Heart right ventricle (tissue), 16 donors: ENCODE results near the gene JUND. TPM values are rescaled to one million over a fixed set of nuclear protein-coding genes. Genes with fewer than 3 reads are reported as not detected.
A peak's percentile ranks its signal among the peaks of the same experiment; 100 is the strongest.

ENCODE experiments used
- ATAC-seq, 8 donors: fragments of 200-7000 bp; cut with Tn5 transposase; one replicate each; pipeline ENCODE4 v1.9.1; 2020; ENCODE audit warnings: mild to moderate bottlenecking in 8 of 8, moderate library complexity in 8 of 8, moderate number of reproducible peaks in 1 of 8
- DNase-seq, 2 donors: peaks; one replicate each; pipeline ENCODE4 v3.0.0-alpha.2; 2020
- H3K27ac ChIP-seq, 10 donors: fragments of 200-600 bp; sonication (generic) in 2 of 10; one replicate each; pipeline versions ENCODE4 v1.5.0 to v1.8.0; 2020 to 2022; ENCODE audit warnings: mild to moderate bottlenecking in 3 of 10
- H3K27me3 ChIP-seq, 7 donors: fragments of 200-600 bp; one replicate each; pipeline ENCODE4 v1.8.0; 2021 to 2022; ENCODE audit warnings: mild to moderate bottlenecking in 2 of 7
- H3K36me3 ChIP-seq, 9 donors: fragments of 200-600 bp; sonication (generic) in 1 of 9; one replicate each; pipeline versions ENCODE4 v1.5.0 to v1.8.0; 2020 to 2022; ENCODE audit warnings: mild to moderate bottlenecking in 2 of 9
- H3K4me1 ChIP-seq, 9 donors: fragments of 200-600 bp; sonication (generic) in 1 of 9; one replicate each; pipeline versions ENCODE4 v1.5.0 to v1.8.0; 2020 to 2022; ENCODE audit warnings: mild to moderate bottlenecking in 4 of 9
- H3K4me3 ChIP-seq, 10 donors: fragments of 200-600 bp; sonication (generic) in 2 of 10; one replicate each; pipeline versions ENCODE4 v1.5.0 to v1.8.0; 2020 to 2022; ENCODE audit warnings: mild to moderate bottlenecking in 7 of 10, moderate library complexity in 2 of 10
- H3K9me3 ChIP-seq, 11 donors: fragments of 200-600 bp in 10 of 11; sonication (generic) in 2 of 11; one replicate each; pipeline versions ENCODE4 v1.5.0 to v1.8.0; 2013 to 2022; ENCODE audit warnings: mild to moderate bottlenecking in 2 of 11, control low read depth in 1 of 11, moderate library complexity in 1 of 11
- WGBS, 2 donors: extraction: QIAGEN DNeasy Blood & Tissue Kit; methylation state at CpG; one replicate each; pipeline ENCODE4 v1.1.7; 2013; ENCODE audit warnings: inconsistent platforms in 1 of 2; 5-methylcytosine and 5-hydroxymethylcytosine counted together
- intact Hi-C, 10 donors: fragments of 100-400 bp; cut with DNase I; formaldehyde crosslinking; loops; one replicate each; pipeline versions ENCODE4 v1.11.1 to v1.14.2; 2022
- polyA plus RNA-seq, 2 donors: library from polyadenylated mRNA; stranded (reverse); fragments of 200-250 nt; gene quantifications; one replicate each; pipeline ENCODE4 v1.2.3, GENCODE V29; 2013
- total RNA-seq, 10 donors: library from RNA; stranded (reverse); fragmentation: NEBNext Ultra II Directional in 3 of 10; extraction: Animal tissue kit (Norgen Biotek cat#: 25700) in 3 of 10; gene quantifications; one replicate each; pipeline versions ENCODE4 v1.2.1 to v1.2.4, GENCODE V29; 2021 to 2023
- TF ChIP-seq, protein P1 (sequence below), 9 donors: fragments of 200-600 bp; sonication (generic) in 2 of 9; IDR thresholded peaks; one replicate each; pipeline versions ENCODE4 v1.5.0 to v1.8.0; 2021 to 2022; ENCODE audit warnings: antibody characterized with exemption in 9 of 9, mild to moderate bottlenecking in 5 of 9, moderate library complexity in 1 of 9
- donor health status: Arrhythmogenic right ventricular cardiomyopathy.
- donor health status: ischemic (EF 13 %, LVEDD 7.1; RV severe dilation, severe dysfunction).
- donor health status: healthy with polysubstance abuse.
- donor health status: DM: no; HTN: yes; CAD: no.
- donor health status: DM: no; HTN: no; CAD: no.
- donor health status: ischemic (EF 25% LVEDD 6.9; RV normal size, moderate dysfunction).
- donor health status: ischemic (EF 25% LVEDD 5.7; RV mildly dilated, moderate dysfunction).
- donor health status: healthy.
- donor health status: DM: yes; HTN: yes; CAD: no.
- donor health status: Ischemic cardiomyopathy.
- donor health status: ischemic (EF 35%, LVEDD 5.7; RV mildly dilated, moderate dysfunction).
- donor health status: nonischemic (EF 11% LVEDD 7.7; RV severe dilation, severe dysfunction).
- donor health status: DM: yes; HTN: yes; CAD: no.
- donor health status: PGD.
- donor health status: ischemic (EF 29% LVEDD 5.4; RV normal size, mild dysfunction).
- donor health status: nonischemic (EF 23%, LVEDD 6.1; RV moderate dilation, normal function).

JUND gene
- total and polyA plus RNA-seq, 12 donors, result 93.7 to 278 (median 133) TPM

DNA sequence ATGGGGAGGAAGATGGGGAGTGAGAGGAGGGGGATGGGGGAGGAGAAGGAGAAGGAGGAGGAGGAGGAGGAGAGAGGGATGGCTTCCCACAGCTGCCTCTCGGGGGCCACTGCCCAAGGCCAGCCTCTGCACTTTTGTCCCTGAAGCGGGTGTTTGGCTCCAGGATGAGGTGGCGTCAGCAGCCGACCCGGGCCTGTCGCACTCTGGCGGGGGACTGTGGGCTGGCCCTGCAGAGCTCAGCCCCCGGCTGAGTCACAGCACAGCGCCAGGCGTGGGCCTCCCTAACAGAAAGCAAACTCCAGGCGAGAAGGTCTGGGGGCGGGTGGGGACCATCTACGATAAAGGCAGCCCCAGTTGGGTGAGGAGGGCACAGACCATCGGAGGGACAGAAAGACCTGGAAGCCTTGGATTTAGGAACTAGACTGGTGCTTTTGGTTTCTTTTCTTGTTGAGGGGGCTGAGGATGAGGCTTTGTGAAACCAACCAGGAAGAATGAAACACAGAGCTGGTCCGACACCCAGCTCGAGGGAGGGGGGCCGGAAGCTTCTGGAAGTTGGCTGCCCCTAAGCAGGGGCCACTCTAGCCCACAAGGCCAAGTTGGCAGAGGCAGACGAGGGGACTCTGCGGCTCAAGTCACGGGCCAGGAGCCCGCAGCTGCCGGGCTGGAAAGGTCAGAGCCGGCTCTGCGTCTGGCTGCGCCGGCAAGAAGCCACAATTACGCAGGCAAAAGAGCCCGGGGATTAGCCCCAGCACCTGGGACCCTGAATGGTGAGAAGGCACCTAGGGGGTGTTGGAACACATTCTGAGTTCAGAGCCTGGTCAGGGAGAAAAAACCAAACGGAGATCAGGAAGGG, 23.3 kb upstream of the JUND start:
- peak overlapping the region; percentile 6 to 59 (median 47) for H3K4me3 ChIP-seq
- peak overlapping the region; percentile 90 to 100 (median 98) for H3K27ac ChIP-seq
- TF ChIP-seq, protein P1, sequence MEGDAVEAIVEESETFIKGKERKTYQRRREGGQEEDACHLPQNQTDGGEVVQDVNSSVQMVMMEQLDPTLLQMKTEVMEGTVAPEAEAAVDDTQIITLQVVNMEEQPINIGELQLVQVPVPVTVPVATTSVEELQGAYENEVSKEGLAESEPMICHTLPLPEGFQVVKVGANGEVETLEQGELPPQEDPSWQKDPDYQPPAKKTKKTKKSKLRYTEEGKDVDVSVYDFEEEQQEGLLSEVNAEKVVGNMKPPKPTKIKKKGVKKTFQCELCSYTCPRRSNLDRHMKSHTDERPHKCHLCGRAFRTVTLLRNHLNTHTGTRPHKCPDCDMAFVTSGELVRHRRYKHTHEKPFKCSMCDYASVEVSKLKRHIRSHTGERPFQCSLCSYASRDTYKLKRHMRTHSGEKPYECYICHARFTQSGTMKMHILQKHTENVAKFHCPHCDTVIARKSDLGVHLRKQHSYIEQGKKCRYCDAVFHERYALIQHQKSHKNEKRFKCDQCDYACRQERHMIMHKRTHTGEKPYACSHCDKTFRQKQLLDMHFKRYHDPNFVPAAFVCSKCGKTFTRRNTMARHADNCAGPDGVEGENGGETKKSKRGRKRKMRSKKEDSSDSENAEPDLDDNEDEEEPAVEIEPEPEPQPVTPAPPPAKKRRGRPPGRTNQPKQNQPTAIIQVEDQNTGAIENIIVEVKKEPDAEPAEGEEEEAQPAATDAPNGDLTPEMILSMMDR (IDR thresholded peaks at IDR 0.05), result peak in 2 of 9 donors; percentile 26 to 28
- WGBS, 2 donors, result 2 to 5% methylated on average over 29 of the region's 29 CpGs
- no peaks in the 10 kb centered on the region for H3K9me3 ChIP-seq
- peak; percentile 89 for DNase-seq
- H3K27me3 ChIP-seq, result no peaks in the 10 kb centered on the region
- H3K36me3 ChIP-seq, result peaks cover 0 to 32% (median 6%) of the 10 kb centered on the region in 9 donors
- peak; percentile 83 to 91 (median 87) for ATAC-seq
- intact Hi-C loops, result loop anchor here in 4 of 10 donors (1.0 to 2.0 kb wide), 4 partner anchors 18 to 24 kb away; partner anchors contain the start of genes LSM4 (in 3 of the 4) and JUND (in 2 of the 4)
- H3K4me1 ChIP-seq, result peaks cover 24 to 74% (median 60%) of the 10 kb centered on the region in 9 donors

GRCh38 chr19:18304208-18304457, 22.7 kb upstream of the JUND start:
- TF ChIP-seq, protein P1 (IDR thresholded peaks at IDR 0.05), result no peak
- Histone ChIP-seq H3K27ac (peak overlapping the region; percentile 90 to 100 (median 98)), H3K9me3 (no peaks in the 10 kb centered on the region), H3K36me3 (peaks cover 0 to 27% (median 3%) of the 10 kb centered on the region in 9 donors), H3K27me3 (no peaks in the 10 kb centered on the region), H3K4me1 (peaks cover 24 to 74% (median 60%) of the 10 kb centered on the region in 9 donors), H3K4me3 (peak overlapping the region in 8 of 10 donors; percentile 19 to 59 (median 50))
- DNase-seq, result peak in 1 of 2 donors; percentile 55
- 6 to 13% methylated on average over 2 of the region's 2 CpGs for WGBS, 2 donors
- intact Hi-C loops, result loop anchor here in 4 of 10 donors (1.0 to 2.0 kb wide), 4 partner anchors 19 to 23 kb away; partner anchors contain the start of genes LSM4 (in 3 of the 4) and JUND (in 2 of the 4)
- peak in 6 of 8 donors; percentile 10 to 43 (median 38) for ATAC-seq

DNA sequence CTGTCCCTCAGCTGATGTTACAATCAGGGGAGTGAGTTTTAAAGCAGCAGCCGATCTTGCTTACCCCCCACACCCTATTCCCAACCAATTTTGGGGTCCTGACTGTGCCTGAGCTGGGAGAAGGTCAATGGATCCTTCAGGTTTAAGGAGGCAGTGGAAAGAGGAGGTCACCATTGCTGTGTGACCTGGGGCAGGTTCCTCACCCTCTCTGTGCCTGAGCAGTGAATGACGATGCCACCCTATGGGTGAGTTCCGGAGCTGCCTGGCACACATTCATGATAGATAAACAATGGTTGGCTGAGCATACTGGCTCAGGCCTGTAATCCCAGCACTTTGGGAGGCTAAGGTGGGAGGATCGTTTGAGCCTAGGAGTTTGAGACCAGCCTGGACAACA, 20.3 kb upstream of the JUND start:
- Histone ChIP-seq H3K27me3 (no peaks in the 10 kb centered on the region), H3K9me3 (no peaks in the 10 kb centered on the region), H3K27ac (peak overlapping the region in 9 of 10 donors; percentile 74 to 100 (median 98)), H3K4me1 (peaks cover 24 to 67% (median 54%) of the 10 kb centered on the region in 9 donors), H3K4me3 (no peak overlapping the region), H3K36me3 (peaks cover 0 to 5% (median 0%) of the 10 kb centered on the region in 9 donors)
- 60 to 75% methylated on average over 4 of the region's 4 CpGs for WGBS, 2 donors
- ATAC-seq (no peak), DNase-seq (no peak)
- TF ChIP-seq, protein P1 (IDR thresholded peaks at IDR 0.05), result no peak
- intact Hi-C loops, result no loop called here

DNA sequence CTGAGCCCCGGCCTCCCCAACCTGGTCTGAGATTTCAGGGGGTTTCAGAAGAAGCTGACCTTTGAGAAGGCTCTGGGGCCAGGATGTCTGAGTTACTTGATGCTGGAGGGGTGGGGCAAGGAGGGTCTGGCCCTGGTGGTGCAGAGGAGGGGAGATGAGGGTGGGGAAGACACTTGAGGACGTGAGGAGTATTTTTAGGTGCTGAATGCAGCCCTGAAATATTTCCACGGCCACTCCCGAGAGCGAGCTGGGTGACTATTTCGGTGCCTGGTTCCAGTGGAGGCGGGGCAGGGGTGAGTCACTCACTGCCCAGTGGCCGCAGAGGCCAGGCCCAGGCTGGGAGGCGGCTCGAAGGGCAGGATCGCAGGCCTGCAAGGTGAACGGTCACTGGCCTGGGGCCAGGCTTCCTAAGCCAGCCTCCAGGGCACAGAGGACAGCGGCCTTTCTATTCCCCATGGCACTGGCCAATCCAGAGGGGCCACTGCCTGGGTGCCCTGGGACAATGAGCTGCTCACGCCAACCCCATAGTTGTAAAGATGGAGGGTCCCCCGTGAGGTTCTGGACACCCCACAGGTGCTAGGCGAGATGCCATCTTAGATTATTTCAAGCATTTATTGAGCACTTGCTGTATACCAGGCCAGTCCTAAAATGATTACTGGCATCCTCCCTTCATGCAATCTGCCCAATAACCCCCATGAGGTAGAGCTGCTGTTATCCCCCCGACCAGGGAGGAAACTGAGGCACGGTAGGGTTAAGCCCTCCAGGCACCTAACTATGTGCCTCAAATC, 19.7 kb upstream of the JUND start:
- Histone ChIP-seq H3K27ac (peak overlapping the region; percentile 74 to 100 (median 98)), H3K4me3 (no peak overlapping the region), H3K36me3 (peaks cover 0 to 2% (median 0%) of the 10 kb centered on the region in 9 donors), H3K9me3 (no peaks in the 10 kb centered on the region), H3K27me3 (no peaks in the 10 kb centered on the region), H3K4me1 (peaks cover 24 to 61% (median 49%) of the 10 kb centered on the region in 9 donors)
- TF ChIP-seq, protein P1 (IDR thresholded peaks at IDR 0.05), result no peak
- ATAC-seq (peak; percentile 27 to 77 (median 52)), DNase-seq (peak; percentile 82 to 84)
- intact Hi-C loops, result no loop called here
- 40 to 43% methylated on average over 18 of the region's 18 CpGs for WGBS, 2 donors
